ENCODE results near the gene CLEC4M.

The CLEC4M gene

DNA sequence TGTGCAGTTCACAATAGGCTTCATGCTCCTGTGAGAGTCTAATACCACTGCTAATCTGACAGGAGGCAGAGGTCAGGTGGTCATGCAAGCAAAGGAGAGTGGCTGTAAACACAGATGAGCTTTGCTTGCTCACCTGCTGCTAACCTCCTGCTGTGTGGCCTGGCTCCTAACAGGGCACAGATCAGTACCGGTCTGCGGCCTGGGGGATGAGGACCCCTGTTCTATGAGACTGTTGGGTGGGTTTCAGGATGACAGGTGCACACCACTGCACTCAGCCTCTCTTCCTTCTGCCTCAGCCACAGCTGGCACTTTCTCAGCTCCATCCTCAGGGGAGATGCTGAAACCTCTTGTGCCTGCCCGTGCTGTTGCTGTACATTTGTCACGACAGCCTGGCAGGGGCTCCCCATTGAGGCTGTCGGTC lies 40.8 kb upstream of the CLEC4M start:
- H3K27me3 ChIP-seq (ENCODE audit: insufficient read depth, poor library complexity, severe bottlenecking), result no peaks in the 10 kb centered on the region

DNA sequence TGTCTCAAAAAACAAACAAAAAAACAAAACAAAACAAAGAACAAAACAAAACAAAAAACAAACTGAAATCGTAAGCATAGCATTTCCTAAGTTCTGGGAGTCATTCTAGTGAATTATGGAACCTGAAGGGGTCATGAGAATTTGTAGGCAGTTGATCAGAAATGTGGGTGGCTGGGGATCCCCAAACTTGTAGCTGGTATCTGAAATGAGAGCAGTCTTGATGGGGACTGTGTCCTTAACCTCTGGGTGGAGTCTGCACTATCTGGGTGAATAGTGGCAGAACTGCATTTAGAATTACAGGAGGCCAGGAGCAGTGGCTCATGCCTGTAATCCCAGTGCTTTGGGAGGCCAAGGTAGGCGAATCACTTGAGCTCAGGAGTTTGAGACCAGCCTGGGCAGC lies 37.3 kb upstream of the CLEC4M start:
- Histone ChIP-seq H3K4me3 (ENCODE audit: severe bottlenecking) (no peak overlapping the region), H3K9me3 (ENCODE audit: severe bottlenecking) (no peaks in the 10 kb centered on the region), H3K4me1 (ENCODE audit: insufficient read depth, poor library complexity, severe bottlenecking) (no peaks in the 10 kb centered on the region), H3K36me3 (ENCODE audit: low read depth) (no peaks in the 10 kb centered on the region), H3K27me3 (ENCODE audit: insufficient read depth, poor library complexity, severe bottlenecking) (peaks cover 25% of the 10 kb centered on the region), H3K27ac (ENCODE audit: poor library complexity, severe bottlenecking) (no peak overlapping the region)
- DNase-seq (ENCODE audit: low spot score) (no peak), ATAC-seq (ENCODE audit: low read depth) (no peak)
- TF ChIP-seq, protein P1, sequence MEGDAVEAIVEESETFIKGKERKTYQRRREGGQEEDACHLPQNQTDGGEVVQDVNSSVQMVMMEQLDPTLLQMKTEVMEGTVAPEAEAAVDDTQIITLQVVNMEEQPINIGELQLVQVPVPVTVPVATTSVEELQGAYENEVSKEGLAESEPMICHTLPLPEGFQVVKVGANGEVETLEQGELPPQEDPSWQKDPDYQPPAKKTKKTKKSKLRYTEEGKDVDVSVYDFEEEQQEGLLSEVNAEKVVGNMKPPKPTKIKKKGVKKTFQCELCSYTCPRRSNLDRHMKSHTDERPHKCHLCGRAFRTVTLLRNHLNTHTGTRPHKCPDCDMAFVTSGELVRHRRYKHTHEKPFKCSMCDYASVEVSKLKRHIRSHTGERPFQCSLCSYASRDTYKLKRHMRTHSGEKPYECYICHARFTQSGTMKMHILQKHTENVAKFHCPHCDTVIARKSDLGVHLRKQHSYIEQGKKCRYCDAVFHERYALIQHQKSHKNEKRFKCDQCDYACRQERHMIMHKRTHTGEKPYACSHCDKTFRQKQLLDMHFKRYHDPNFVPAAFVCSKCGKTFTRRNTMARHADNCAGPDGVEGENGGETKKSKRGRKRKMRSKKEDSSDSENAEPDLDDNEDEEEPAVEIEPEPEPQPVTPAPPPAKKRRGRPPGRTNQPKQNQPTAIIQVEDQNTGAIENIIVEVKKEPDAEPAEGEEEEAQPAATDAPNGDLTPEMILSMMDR (IDR thresholded peaks at IDR 0.05; ENCODE audit: poor library complexity, severe bottlenecking), result no peak

More for the DNA sequence above, 40.8 kb upstream of the CLEC4M start:
- Histone ChIP-seq H3K27ac (ENCODE audit: poor library complexity, severe bottlenecking) (no peak overlapping the region), H3K9me3 (ENCODE audit: severe bottlenecking) (no peaks in the 10 kb centered on the region), H3K4me1 (ENCODE audit: insufficient read depth, poor library complexity, severe bottlenecking) (no peaks in the 10 kb centered on the region), H3K4me3 (ENCODE audit: severe bottlenecking) (no peak overlapping the region), H3K36me3 (ENCODE audit: low read depth) (no peaks in the 10 kb centered on the region)
- ATAC-seq (ENCODE audit: low read depth) (no peak), DNase-seq (ENCODE audit: low spot score) (no peak)
- TF ChIP-seq, protein P1 (IDR thresholded peaks at IDR 0.05; ENCODE audit: poor library complexity, severe bottlenecking), result no peak

DNA sequence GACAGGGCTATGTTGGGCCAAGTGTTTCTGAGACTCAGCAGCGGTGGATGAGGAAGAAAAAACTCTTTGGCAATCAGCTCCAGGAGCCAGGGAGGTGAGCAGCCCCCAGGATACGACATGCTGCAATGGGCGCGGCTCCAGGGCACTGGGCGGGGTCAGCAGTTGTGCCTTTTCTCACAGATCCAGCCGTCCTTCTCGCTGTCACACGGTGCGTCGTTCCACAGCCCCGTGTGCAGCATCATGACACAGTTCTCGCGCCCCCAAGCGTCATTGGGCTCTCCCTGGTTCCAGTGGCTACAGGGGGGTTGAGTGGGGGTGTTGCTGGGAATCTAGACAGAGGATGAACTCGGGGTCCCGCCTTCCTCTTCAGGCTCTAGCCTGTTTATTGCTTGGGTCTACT lies 33.8 kb upstream of the CLEC4M start:
- ATAC-seq (ENCODE audit: low read depth) (no peak), DNase-seq (ENCODE audit: low spot score) (no peak)
- Histone ChIP-seq H3K27ac (ENCODE audit: poor library complexity, severe bottlenecking) (no peak overlapping the region), H3K9me3 (ENCODE audit: severe bottlenecking) (no peaks in the 10 kb centered on the region), H3K36me3 (ENCODE audit: low read depth) (no peaks in the 10 kb centered on the region), H3K4me1 (ENCODE audit: insufficient read depth, poor library complexity, severe bottlenecking) (no peaks in the 10 kb centered on the region), H3K4me3 (ENCODE audit: severe bottlenecking) (no peak overlapping the region), H3K27me3 (ENCODE audit: insufficient read depth, poor library complexity, severe bottlenecking) (peaks cover 41% of the 10 kb centered on the region)
- TF ChIP-seq, protein P1 (IDR thresholded peaks at IDR 0.05; ENCODE audit: poor library complexity, severe bottlenecking), result no peak

DNA sequence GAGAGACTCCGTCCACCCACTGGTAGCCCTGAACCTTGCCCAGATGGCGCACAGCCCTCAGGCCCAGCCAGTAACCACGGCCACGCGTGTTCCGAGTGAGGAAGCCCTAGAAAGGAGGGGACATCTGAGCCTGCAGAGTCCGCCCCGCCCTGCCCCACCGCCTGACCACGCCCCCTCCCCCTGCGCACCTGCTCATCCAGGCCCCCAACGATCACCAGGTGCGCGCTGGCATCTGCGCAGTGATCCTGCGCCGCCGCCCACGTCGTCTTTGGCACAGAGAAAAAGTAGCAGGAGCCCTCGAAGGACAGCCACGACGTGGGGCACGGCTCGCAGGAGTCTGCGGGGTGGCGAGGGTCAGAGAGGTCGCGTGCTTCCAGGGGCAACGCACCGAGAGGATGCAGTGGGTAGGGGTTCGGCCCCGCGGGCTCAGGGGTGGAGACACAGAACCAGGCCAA lies 33.2 kb upstream of the CLEC4M start:
- ATAC-seq (ENCODE audit: low read depth), result no peak
- peaks cover 41% of the 10 kb centered on the region for H3K27me3 ChIP-seq (ENCODE audit: insufficient read depth, poor library complexity, severe bottlenecking)

More for the DNA sequence above, 33.2 kb upstream of the CLEC4M start:
- Histone ChIP-seq H3K4me3 (ENCODE audit: severe bottlenecking) (no peak overlapping the region), H3K36me3 (ENCODE audit: low read depth) (no peaks in the 10 kb centered on the region), H3K9me3 (ENCODE audit: severe bottlenecking) (no peaks in the 10 kb centered on the region), H3K4me1 (ENCODE audit: insufficient read depth, poor library complexity, severe bottlenecking) (no peaks in the 10 kb centered on the region), H3K27ac (ENCODE audit: poor library complexity, severe bottlenecking) (no peak overlapping the region)
- no peak for DNase-seq (ENCODE audit: low spot score)
- TF ChIP-seq, protein P1 (IDR thresholded peaks at IDR 0.05; ENCODE audit: poor library complexity, severe bottlenecking), result no peak

Measured in RWPE2 (cell line).